ENCODE measurements around the gene RILPL2.
"Not testable (repeated sequence)": the region's sequence is repeated elsewhere in the genome, so short reads cannot be mapped to it uniquely, and the experiment has no call there.

The RILPL2 gene

DNA sequence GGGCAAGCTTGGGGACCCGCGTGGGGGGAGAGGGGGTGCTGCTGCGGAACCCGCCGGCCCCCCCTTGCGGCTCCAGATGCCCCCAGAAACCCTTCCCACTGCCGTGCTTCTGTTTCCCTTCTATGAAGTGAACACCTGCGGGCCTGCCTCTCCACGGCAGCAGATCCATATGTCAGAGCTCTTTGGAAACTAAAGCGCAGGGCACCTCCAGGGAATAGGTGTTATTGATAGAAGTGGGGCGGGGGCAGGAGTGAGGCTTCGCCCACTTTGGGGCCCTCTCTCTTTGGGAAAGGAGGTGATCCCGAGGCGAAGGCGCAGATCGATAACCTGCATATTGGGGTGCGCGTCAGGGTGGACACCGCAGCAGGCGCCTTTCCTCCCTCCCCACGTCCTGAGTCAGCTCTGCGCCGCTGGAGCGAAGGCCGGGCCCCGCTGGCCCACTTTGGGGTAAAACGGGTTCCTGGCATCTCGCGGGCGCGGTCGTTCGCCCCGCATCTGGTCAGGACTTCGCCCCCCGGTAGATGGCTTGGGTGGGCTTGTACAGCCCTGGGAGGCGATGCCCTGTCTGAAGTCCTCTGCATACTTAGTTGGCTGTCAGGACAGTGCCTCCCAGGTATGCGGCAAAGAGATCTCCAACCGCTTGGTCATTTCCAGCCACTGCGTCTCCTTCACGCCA is 52.0 kb downstream of the RILPL2 start:
- peak in 1 of 3 donors; percentile 11 for DNase-seq (ENCODE audit: low read depth in 3 of 3)

- DNase-seq (ENCODE audit: low read depth in 3 of 3) = no peak
Measured at GRCh38 chr12:123382684-123383083, 53.8 kb downstream of the RILPL2 start.

DNA sequence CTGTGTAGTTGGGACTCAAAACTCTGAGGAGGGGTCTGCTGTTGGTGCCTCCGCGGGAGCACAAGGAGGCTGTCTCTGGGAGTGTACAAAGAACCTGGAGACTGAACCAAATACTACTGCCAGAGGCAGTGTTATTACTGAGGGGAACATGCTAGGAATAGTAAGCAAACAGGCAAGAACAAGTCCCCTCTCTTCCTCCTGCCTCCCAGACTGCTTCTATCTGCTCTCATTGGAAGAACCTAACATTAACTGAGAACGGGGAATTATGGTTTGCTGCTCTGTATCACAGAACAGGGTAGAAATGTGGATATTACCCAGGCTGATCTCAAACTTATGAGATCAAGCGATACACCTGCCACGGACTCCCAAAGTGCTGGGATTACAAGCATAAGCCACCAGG is 57.1 kb downstream of the RILPL2 start:
- no peak for DNase-seq (ENCODE audit: low read depth in 3 of 3)

DNA sequence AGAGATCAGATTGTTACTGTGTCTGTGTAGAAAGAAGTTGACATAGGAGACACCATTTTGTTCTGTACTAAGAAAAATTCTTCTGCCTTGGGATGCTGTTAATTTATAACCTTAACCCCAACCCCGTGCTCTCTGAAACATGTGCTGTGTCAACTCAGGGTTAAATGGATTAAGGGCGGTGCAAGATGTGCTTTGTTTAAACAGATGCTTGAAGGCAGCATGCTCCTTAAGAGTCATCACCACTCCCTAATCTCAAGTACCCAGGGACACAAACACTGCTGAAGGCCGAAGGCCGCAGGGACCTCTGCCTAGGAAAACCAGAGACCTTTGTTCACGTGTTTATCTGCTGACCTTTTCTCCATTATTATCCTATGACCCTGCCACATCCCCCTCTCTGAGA is 64.1 kb downstream of the RILPL2 start:
- DNase-seq (ENCODE audit: low read depth in 3 of 3) = not testable (repeated sequence)

DNA sequence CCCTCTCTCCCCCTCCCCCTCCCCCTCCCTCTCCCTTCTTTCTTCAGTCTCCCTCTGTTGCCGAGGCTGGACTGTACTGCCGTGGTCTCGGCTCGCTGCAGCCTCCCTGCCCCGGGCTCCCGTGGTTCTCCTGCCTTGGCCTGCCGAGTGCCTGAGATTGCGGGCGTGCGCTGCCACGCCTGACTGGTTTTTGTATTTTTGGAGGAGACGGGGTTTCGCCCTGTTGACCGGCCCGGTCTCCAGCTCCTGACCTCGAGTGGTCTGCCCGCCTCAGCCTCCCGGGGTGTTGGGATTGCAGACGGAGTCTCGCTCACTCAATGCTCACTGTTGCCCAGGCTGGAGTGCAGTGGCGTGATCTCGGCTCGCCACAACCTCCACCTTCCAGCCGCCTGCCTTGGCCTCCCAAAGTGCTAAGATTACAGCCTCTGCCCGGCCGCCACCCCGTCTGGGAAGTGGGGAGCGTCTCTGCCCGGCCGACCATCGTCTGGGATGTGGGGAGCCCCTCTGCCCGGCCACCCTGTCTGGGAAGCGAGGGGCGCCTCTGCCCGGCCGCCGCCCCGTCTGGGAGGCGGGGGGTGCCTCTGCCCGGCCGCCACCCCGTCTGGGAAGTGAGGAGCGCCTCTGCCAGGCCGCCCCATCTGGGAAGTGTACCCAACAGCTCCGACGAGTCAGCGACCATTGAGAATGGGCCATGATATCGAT is 64.7 kb downstream of the RILPL2 start:
- DNase-seq (ENCODE audit: low read depth in 3 of 3) = not testable (repeated sequence)

GRCh38 chr12:123369229-123369628 is 67.3 kb downstream of the RILPL2 start:
- no peak for DNase-seq (ENCODE audit: low read depth in 3 of 3)

DNA sequence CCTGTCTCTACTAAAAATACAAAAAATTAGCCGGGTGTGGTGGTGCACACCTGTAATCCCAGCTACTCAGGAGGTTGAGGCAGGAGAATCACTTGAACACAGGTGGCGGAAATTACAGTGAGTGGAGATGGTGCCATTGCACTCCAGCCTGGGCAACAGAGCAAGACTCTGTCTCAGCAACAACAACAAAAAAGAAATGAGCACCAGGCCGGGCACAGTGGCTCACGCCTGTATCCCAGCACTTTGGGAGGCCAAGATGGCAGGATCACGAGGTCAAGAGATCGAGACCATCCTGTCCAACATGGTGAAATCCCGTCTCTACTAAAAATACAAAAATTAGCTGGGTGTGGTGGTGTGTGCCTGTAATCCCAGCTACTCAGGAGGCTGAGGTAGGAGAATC is 68.1 kb downstream of the RILPL2 start:
- DNase-seq (ENCODE audit: low read depth in 3 of 3) = not testable (repeated sequence)

- DNase-seq (ENCODE audit: low read depth in 3 of 3) = no peak
Measured at GRCh38 chr12:123367511-123367910, 69.0 kb downstream of the RILPL2 start.

Measured in stimulated activated CD4-positive, alpha-beta T cell treated with anti-CD3 and anti-CD28 coated beads, TNF-alpha, amount 100 ng/mL, for 48 hours (primary cell).